OCI-LY1 (cell line): Measurements from ENCODE around the gene UNC93A.

Experiments
- H2AFZ ChIP-seq: fragments of 200-600 bp; sonication (generic), shearing (Covaris generic); 2 replicates; pipeline ENCODE4 v1.6.0; 2014; ENCODE audit warnings: antibody characterized with exemption, mild to moderate bottlenecking, low read length
- H3F3A ChIP-seq: fragments of 200-600 bp; sonication (generic), shearing (Covaris generic); 2 replicates; pipeline ENCODE4 v1.6.0; 2014; ENCODE audit warnings: mild to moderate bottlenecking, antibody characterized with exemption, low read length, moderate library complexity; ENCODE audit not compliant: insufficient read depth
- H3K27ac ChIP-seq: fragments of 200-600 bp; sonication (generic); 2 replicates; pipeline ENCODE4 v1.5.1; 2014; ENCODE audit warnings: low read length, mixed run types, mild to moderate bottlenecking, low read depth; ENCODE audit not compliant: poor library complexity, severe bottlenecking
- H3K27me3 ChIP-seq: fragments of 200-600 bp; sonication (generic); 2 replicates; pipeline ENCODE4 v1.6.0; 2014; ENCODE audit warnings: antibody characterized with exemption, mild to moderate bottlenecking, low read length, moderate library complexity; ENCODE audit not compliant: insufficient read depth
- H3K36me3 ChIP-seq: fragments of 200-600 bp; sonication (generic); 2 replicates; pipeline ENCODE4 v1.6.1; 2014; ENCODE audit warnings: mild to moderate bottlenecking, antibody characterized with exemption, low read length, moderate library complexity, mixed read lengths; ENCODE audit not compliant: insufficient read depth
- H3K4me1 ChIP-seq: fragments of 200-600 bp; sonication (generic); 2 replicates; pipeline ENCODE4 v1.5.1; 2014; ENCODE audit warnings: mild to moderate bottlenecking, low read length, moderate library complexity; ENCODE audit not compliant: insufficient read depth, severe bottlenecking
- H3K4me2 ChIP-seq: fragments of 200-600 bp; sonication (generic), shearing (Covaris generic); 2 replicates; pipeline ENCODE4 v1.6.1; 2014; ENCODE audit warnings: low read length
- H3K4me3 ChIP-seq: fragments of 200-600 bp; sonication (generic); 2 replicates; pipeline ENCODE4 v1.5.1; 2014; ENCODE audit warnings: low read length, low read depth, mild to moderate bottlenecking, mixed read lengths; ENCODE audit not compliant: poor library complexity, severe bottlenecking
- H3K79me2 ChIP-seq: fragments of 200-600 bp; shearing (Covaris generic); 2 replicates; pipeline ENCODE4 v1.6.1; 2016; ENCODE audit warnings: mixed run types, low read length, mixed read lengths; ENCODE audit not compliant: insufficient read depth
- H3K9ac ChIP-seq: fragments of 200-600 bp; sonication (generic), shearing (Covaris generic); 2 replicates; pipeline ENCODE4 v1.6.1; 2014; ENCODE audit warnings: mild to moderate bottlenecking, low read length, mixed read lengths
- H3K9me2 ChIP-seq: fragments of 200-600 bp; sonication (generic), shearing (Covaris generic); 2 replicates; pipeline ENCODE4 v1.6.1; 2014; ENCODE audit warnings: low read depth, mild to moderate bottlenecking, low read length, mixed read lengths
- H3K9me3 ChIP-seq: fragments of 200-600 bp; shearing (Covaris generic); 2 replicates; pipeline ENCODE4 v1.6.1; 2014; ENCODE audit warnings: low read length, mixed read lengths
- H4K20me1 ChIP-seq: fragments of 200-600 bp; sonication (generic), shearing (Covaris generic); 2 replicates; pipeline ENCODE4 v1.6.0; 2016; ENCODE audit warnings: mild to moderate bottlenecking, low read length; ENCODE audit not compliant: insufficient read depth
- CTCF ChIP-seq: fragments of 200-600 bp; sonication (generic), shearing (Covaris generic); IDR thresholded peaks from 2 replicates; pipeline ENCODE4 v1.5.1; 2017; ENCODE audit warnings: mild to moderate bottlenecking, antibody characterized with exemption, low read length, moderate library complexity, mixed read lengths
- EZH2 ChIP-seq: fragments of 200-600 bp; sonication (generic), shearing (Covaris generic); IDR thresholded peaks from 2 replicates; pipeline ENCODE4 v1.8.0; 2017; ENCODE audit warnings: borderline replicate concordance, mixed run types, mild to moderate bottlenecking, antibody characterized with exemption, low read length, moderate library complexity, mixed read lengths

UNC93A gene

DNA sequence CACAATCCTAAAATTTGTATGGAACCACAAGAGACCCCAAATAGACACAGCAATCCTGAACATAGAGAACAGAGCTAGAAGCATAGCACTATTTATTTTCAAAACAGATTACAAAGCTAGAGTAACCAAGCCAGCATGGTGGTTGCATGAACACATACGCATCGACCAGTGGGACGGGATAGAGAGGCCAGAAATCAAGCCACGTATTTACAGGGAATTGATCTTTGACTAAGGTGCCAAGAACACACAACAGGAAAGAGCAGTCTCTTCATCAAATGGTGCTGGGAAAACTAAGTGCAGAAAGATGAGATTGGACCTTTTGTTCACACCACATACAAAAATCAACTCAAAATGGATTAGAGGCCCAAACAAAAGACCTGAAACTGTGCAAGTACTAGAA lies 54.8 kb downstream of the UNC93A start:
- H3K27me3 ChIP-seq, result 0 out of 2 replicates have a peak, but pooled peaks cover 5% of the 10 kb centered on the region
- TF ChIP-seq CTCF (no peak), EZH2 (no peak)
- no peak overlapping the region for H3K4me3 ChIP-seq

DNA sequence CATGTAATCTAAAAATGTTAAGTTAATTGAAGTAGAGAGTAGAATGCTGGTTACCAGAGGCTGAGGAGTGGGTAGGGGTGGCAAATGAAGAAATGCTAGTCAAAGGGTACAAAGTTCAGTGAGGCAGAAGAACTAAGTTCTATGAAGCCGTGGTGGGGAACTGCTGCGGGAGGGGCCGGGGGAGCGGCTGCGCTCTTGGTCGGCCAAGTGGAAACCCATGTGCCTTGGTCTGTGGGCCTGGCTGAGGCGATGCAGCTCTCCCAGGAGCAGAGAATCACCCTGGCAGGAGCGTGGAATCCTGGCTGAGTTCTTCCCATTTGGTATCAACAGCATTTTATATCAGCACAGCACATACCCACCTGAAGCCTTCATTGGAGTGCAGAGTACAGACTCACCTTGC lies 56.1 kb downstream of the UNC93A start:
- H2AFZ ChIP-seq, result no peak overlapping the region
- H3K9ac ChIP-seq, result no peak overlapping the region
- H3K9me3 ChIP-seq, result no peaks in the 10 kb centered on the region
- H3K79me2 ChIP-seq, result no peaks in the 10 kb centered on the region
- H3K4me3 ChIP-seq, result no peak overlapping the region
- H3K4me1 ChIP-seq, result peaks cover 10% of the 10 kb centered on the region
- no peaks in the 10 kb centered on the region for H4K20me1 ChIP-seq
- no peaks in the 10 kb centered on the region for H3K9me2 ChIP-seq
- no peaks in the 10 kb centered on the region for H3F3A ChIP-seq
- no peak for TF ChIP-seq CTCF
- TF ChIP-seq EZH2, result no peak
- no peaks in the 10 kb centered on the region for H3K27me3 ChIP-seq
- H3K36me3 ChIP-seq, result no peaks in the 10 kb centered on the region
- H3K27ac ChIP-seq, result no peak overlapping the region
- no peak overlapping the region for H3K4me2 ChIP-seq

More for the DNA sequence above, 54.8 kb downstream of the UNC93A start:
- no peak overlapping the region for H3K9ac ChIP-seq
- no peak overlapping the region for H3K27ac ChIP-seq
- no peaks in the 10 kb centered on the region for H3K9me3 ChIP-seq
- H3K4me2 ChIP-seq, result no peak overlapping the region
- H3F3A ChIP-seq, result no peaks in the 10 kb centered on the region
- H3K4me1 ChIP-seq, result peaks cover 7% of the 10 kb centered on the region
- no peak overlapping the region for H2AFZ ChIP-seq
- no peaks in the 10 kb centered on the region for H3K79me2 ChIP-seq
- H4K20me1 ChIP-seq, result no peaks in the 10 kb centered on the region
- no peaks in the 10 kb centered on the region for H3K36me3 ChIP-seq
- no peaks in the 10 kb centered on the region for H3K9me2 ChIP-seq

DNA sequence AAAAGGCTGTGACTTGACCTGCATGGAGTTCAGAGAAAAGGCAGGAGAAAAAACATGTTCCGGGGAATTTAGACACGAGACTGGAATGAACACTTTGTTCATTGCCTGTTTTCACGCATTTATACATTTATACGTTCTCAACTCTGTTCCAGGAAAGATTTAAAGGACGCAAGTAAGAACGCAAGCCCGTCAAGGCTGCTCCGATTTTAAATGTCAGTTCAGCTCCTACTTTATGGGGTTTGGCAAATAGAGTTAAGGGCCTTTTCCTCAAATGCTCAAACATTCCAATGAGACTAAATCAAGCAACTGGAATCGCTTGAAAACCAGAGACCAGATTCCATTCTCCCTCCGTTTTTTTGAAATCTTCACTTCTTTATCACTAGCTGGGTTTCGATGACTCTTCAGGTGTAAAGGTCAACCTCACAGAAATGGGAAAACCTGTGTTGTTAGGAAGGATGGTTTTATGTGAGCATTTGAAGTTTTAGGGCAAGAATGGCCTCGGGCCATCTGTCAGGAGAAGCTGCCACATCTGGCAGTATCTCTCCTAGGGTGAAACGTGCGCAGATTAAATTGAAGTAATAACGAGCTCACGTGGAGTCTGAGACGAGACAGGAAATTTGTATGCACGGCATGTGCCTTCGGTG lies 58.6 kb downstream of the UNC93A start:
- Histone ChIP-seq H3K9me3 (no peaks in the 10 kb centered on the region), H3K4me1 (peaks cover 10% of the 10 kb centered on the region), H3K36me3 (no peaks in the 10 kb centered on the region), H3K4me3 (no peak overlapping the region), H3K27ac (no peak overlapping the region), H3K9ac (no peak overlapping the region), H3K9me2 (no peaks in the 10 kb centered on the region), H4K20me1 (no peaks in the 10 kb centered on the region), H2AFZ (no peak overlapping the region), H3F3A (no peaks in the 10 kb centered on the region), H3K27me3 (no peaks in the 10 kb centered on the region), H3K4me2 (no peak overlapping the region), H3K79me2 (no peaks in the 10 kb centered on the region)
- TF ChIP-seq EZH2 (no peak), CTCF (no peak)
